ENCODE data around the gene KCNMB1. TPM values are rescaled to one million over a fixed set of nuclear protein-coding genes. Genes with fewer than 3 reads are reported as not detected.

The KCNMB1 gene
- total RNA-seq, 1 donor from 2014 or later = not detected

- Mint-ChIP-seq H3K36me3 (ENCODE audit: low read depth) (no peaks in the 10 kb centered on the region), H3K27ac (ENCODE audit: unreplicated experiment) (no peak overlapping the region), H3K27me3 (ENCODE audit: low read depth) (no peaks in the 10 kb centered on the region), H3K9me3 (no peaks in the 10 kb centered on the region), H3K4me1 (peaks cover 32% of the 10 kb centered on the region), H3K4me3 (no peak overlapping the region)
- DNase-seq (ENCODE audit: low read depth, low spot score) = peak; percentile 7
- TF ChIP-seq, protein P1, sequence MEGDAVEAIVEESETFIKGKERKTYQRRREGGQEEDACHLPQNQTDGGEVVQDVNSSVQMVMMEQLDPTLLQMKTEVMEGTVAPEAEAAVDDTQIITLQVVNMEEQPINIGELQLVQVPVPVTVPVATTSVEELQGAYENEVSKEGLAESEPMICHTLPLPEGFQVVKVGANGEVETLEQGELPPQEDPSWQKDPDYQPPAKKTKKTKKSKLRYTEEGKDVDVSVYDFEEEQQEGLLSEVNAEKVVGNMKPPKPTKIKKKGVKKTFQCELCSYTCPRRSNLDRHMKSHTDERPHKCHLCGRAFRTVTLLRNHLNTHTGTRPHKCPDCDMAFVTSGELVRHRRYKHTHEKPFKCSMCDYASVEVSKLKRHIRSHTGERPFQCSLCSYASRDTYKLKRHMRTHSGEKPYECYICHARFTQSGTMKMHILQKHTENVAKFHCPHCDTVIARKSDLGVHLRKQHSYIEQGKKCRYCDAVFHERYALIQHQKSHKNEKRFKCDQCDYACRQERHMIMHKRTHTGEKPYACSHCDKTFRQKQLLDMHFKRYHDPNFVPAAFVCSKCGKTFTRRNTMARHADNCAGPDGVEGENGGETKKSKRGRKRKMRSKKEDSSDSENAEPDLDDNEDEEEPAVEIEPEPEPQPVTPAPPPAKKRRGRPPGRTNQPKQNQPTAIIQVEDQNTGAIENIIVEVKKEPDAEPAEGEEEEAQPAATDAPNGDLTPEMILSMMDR (conservative IDR thresholded peaks at IDR 0.05) = no peak
These were observed 55.8 kb downstream of the KCNMB1 start for GRCh38 chr5:170333161-170333910.

GRCh38 chr5:170332058-170332457, 57.1 kb downstream of the KCNMB1 start:
- no peaks in the 10 kb centered on the region for H3K9me3 Mint-ChIP-seq

DNA sequence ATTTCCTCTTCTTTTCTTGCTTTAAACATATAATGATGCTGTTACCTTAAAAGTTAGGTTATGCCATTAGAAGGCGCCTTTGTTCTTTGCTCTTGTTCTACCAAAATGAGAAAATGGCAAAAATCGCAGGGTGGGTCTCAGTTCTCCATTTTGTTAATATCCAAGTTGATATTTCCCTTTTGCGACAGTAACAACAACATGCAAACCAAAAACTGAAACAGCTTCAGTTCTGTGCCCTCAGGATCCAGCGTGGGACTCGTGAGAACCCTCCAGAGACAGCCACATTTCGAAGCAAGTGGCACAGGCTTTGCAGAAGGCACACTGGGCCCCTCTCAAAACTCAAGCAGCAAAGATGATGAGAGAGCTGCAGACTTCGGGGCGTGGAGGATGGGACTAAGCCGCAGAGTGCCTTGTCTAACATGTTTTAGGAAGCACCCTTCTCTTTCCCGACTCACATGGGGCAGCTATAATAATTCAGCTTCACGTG, 58.6 kb downstream of the KCNMB1 start:
- DNase-seq (ENCODE audit: low read depth, low spot score) = no peak
- no peaks in the 10 kb centered on the region for H3K36me3 Mint-ChIP-seq (ENCODE audit: low read depth)
- H3K4me1 Mint-ChIP-seq = peaks cover 32% of the 10 kb centered on the region
- H3K9me3 Mint-ChIP-seq = no peaks in the 10 kb centered on the region
- TF ChIP-seq, protein P1 (conservative IDR thresholded peaks at IDR 0.05) = no peak
- H3K27ac Mint-ChIP-seq (ENCODE audit: unreplicated experiment) = peak overlapping the region; percentile 28
- H3K27me3 Mint-ChIP-seq (ENCODE audit: low read depth) = no peaks in the 10 kb centered on the region
- H3K4me3 Mint-ChIP-seq = no peak overlapping the region

More at GRCh38 chr5:170332058-170332457, 57.1 kb downstream of the KCNMB1 start:
- Mint-ChIP-seq H3K36me3 (ENCODE audit: low read depth) (no peaks in the 10 kb centered on the region), H3K27me3 (ENCODE audit: low read depth) (no peaks in the 10 kb centered on the region), H3K27ac (ENCODE audit: unreplicated experiment) (no peak overlapping the region), H3K4me3 (no peak overlapping the region), H3K4me1 (peaks cover 32% of the 10 kb centered on the region)
- no peak for DNase-seq (ENCODE audit: low read depth, low spot score)
- TF ChIP-seq, protein P1 (conservative IDR thresholded peaks at IDR 0.05) = no peak

GRCh38 chr5:170329524-170329923, 59.6 kb downstream of the KCNMB1 start:
- Mint-ChIP-seq H3K27me3 (ENCODE audit: low read depth) (no peaks in the 10 kb centered on the region), H3K9me3 (no peaks in the 10 kb centered on the region), H3K4me3 (no peak overlapping the region), H3K27ac (ENCODE audit: unreplicated experiment) (no peak overlapping the region), H3K36me3 (ENCODE audit: low read depth) (no peaks in the 10 kb centered on the region), H3K4me1 (peaks cover 28% of the 10 kb centered on the region)
- TF ChIP-seq, protein P1 (conservative IDR thresholded peaks at IDR 0.05) = no peak
- no peak for DNase-seq (ENCODE audit: low read depth, low spot score)

DNA sequence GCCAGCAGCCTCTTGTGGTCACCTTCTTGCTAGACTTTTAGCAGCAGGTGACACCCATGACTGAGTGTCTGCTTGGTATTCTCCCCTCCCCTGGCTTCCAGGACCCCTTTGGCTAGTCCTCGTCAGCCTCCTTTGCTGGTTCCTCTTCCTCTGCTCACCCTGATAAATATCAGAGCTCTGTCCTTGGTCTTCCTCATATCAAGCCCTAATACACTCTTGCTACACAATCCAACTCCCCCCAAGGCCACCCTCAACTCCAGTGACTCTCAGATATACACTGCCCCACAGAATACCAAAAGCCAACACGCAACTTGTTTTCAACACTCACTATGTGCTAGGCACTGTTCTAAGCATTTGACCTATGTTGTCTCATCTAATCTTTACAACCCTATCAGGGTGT, 61.3 kb downstream of the KCNMB1 start:
- Mint-ChIP-seq H3K9me3 (no peaks in the 10 kb centered on the region), H3K4me1 (peaks cover 13% of the 10 kb centered on the region), H3K27ac (ENCODE audit: unreplicated experiment) (no peak overlapping the region), H3K4me3 (no peak overlapping the region), H3K27me3 (ENCODE audit: low read depth) (no peaks in the 10 kb centered on the region), H3K36me3 (ENCODE audit: low read depth) (no peaks in the 10 kb centered on the region)
- DNase-seq (ENCODE audit: low read depth, low spot score) = no peak
- TF ChIP-seq, protein P1 (conservative IDR thresholded peaks at IDR 0.05) = no peak

Data from neural crest cell (in vitro differentiated cells).